Inferior parietal cortex (tissue), 1 donor: ENCODE data around the gene STAB1.

Source experiments
- DNase-seq: peaks from one replicate; pipeline ENCODE4 v3.0.0-alpha.2; 2016; ENCODE audit errors: extremely low spot score

The STAB1 gene

DNA sequence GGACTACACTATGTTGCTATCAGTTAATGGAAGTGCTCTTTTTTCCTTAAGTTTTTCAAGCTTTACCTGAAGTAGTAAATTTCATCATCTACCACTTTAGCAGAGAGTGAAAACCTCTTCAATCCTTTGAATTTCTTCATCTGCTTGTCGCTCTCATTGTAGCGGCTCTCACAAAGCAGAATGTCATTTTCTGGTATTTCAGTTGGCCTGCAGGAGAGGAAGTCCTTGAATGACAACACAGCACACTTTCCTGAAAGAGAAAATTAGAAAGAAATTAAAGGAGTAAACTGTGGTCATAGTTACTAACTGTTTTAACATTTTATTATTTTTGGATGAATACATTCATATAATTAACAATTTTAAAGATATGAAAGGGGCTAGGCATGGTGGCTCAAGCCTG, 68.8 kb downstream of the STAB1 start:
- DNase-seq, result no peak

GRCh38 chr3:52568069-52568468, 72.9 kb downstream of the STAB1 start:
- no peak for DNase-seq

DNA sequence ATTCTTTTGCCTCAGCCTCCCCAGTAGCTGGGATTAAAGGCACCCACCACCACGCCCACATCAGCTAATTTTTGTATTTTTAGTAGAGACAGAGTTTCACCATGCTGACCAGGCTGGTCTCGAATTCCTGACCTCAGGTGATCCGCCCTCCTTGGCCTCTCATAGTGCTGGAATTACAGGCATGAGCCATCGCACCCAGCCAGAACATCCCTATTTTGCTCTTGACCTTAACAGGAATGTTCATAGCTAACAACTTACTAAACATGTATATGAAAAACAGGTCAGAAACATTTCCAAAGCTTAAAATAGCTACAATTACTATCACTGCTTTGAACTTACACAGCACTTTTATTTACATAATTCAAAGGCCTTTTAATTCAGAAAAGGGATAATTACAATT, 74.9 kb downstream of the STAB1 start:
- no peak for DNase-seq

- DNase-seq, result no peak
These were observed 77.1 kb downstream of the STAB1 start for GRCh38 chr3:52572221-52572620.
